GM19468 (cell line): ENCODE measurements around the gene PRM3.
"Not testable (repeated sequence)": the region's sequence is repeated elsewhere in the genome, so short reads cannot be mapped to it uniquely, and the experiment has no call there.

Experiments
- ATAC-seq: cut with Tn5 transposase; IDR thresholded peaks from one replicate; pipeline ENCODE4 v1.9.1; 2021; ENCODE audit warnings: mild to moderate bottlenecking, moderate library complexity, moderate number of reproducible peaks; ENCODE audit not compliant: unreplicated experiment; ENCODE audit errors: extremely low read depth

The PRM3 gene

GRCh38 chr16:11306997-11307638 is 33.7 kb upstream of the PRM3 start:
- no peak for ATAC-seq

- ATAC-seq = no peak
Observed at GRCh38 chr16:11306381-11306780, 33.0 kb upstream of the PRM3 start.

- ATAC-seq = no peak
Observed at GRCh38 chr16:11303405-11304138, 30.1 kb upstream of the PRM3 start.

GRCh38 chr16:11302977-11303376 is 29.5 kb upstream of the PRM3 start:
- ATAC-seq = no peak

- ATAC-seq = no peak
Observed at GRCh38 chr16:11301645-11302501, 28.4 kb upstream of the PRM3 start.

- no peak for ATAC-seq
Observed at GRCh38 chr16:11300560-11300892, 27.1 kb upstream of the PRM3 start.

- no peak for ATAC-seq
Observed at GRCh38 chr16:11299865-11300559, 26.6 kb upstream of the PRM3 start.

GRCh38 chr16:11298950-11299547 is 25.6 kb upstream of the PRM3 start:
- not testable (repeated sequence) for ATAC-seq

GRCh38 chr16:11298143-11298900 is 24.9 kb upstream of the PRM3 start:
- no peak for ATAC-seq

- peak; percentile 58 for ATAC-seq
Observed at GRCh38 chr16:11297492-11298142, 24.2 kb upstream of the PRM3 start.

- ATAC-seq = no peak
Observed at GRCh38 chr16:11296706-11297491, 23.5 kb upstream of the PRM3 start.

- ATAC-seq = no peak
Observed at GRCh38 chr16:11296351-11296705, 22.9 kb upstream of the PRM3 start.

- ATAC-seq = no peak
Observed at GRCh38 chr16:11295672-11296071, 22.2 kb upstream of the PRM3 start.

- ATAC-seq = no peak
Observed at GRCh38 chr16:11292076-11292748, 18.8 kb upstream of the PRM3 start.

GRCh38 chr16:11291091-11291703 is 17.8 kb upstream of the PRM3 start:
- no peak for ATAC-seq

- ATAC-seq = no peak
Observed at GRCh38 chr16:11290102-11290893, 16.9 kb upstream of the PRM3 start.

GRCh38 chr16:11289696-11290095 is 16.3 kb upstream of the PRM3 start:
- not testable (repeated sequence) for ATAC-seq
